Measurements from ENCODE around the gene FAF1.
A peak's percentile ranks its signal among the peaks of the same experiment; 100 is the strongest.

The FAF1 gene

GRCh38 chr1:50450861-50451653 lies 509.0 kb downstream of the FAF1 start:
- TF ChIP-seq, protein P1, sequence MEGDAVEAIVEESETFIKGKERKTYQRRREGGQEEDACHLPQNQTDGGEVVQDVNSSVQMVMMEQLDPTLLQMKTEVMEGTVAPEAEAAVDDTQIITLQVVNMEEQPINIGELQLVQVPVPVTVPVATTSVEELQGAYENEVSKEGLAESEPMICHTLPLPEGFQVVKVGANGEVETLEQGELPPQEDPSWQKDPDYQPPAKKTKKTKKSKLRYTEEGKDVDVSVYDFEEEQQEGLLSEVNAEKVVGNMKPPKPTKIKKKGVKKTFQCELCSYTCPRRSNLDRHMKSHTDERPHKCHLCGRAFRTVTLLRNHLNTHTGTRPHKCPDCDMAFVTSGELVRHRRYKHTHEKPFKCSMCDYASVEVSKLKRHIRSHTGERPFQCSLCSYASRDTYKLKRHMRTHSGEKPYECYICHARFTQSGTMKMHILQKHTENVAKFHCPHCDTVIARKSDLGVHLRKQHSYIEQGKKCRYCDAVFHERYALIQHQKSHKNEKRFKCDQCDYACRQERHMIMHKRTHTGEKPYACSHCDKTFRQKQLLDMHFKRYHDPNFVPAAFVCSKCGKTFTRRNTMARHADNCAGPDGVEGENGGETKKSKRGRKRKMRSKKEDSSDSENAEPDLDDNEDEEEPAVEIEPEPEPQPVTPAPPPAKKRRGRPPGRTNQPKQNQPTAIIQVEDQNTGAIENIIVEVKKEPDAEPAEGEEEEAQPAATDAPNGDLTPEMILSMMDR (IDR thresholded peaks at IDR 0.05; ENCODE audit: low read depth, low read length), result no peak
- DNase-seq (ENCODE audit: extremely low read depth, low read depth), result no peak

DNA sequence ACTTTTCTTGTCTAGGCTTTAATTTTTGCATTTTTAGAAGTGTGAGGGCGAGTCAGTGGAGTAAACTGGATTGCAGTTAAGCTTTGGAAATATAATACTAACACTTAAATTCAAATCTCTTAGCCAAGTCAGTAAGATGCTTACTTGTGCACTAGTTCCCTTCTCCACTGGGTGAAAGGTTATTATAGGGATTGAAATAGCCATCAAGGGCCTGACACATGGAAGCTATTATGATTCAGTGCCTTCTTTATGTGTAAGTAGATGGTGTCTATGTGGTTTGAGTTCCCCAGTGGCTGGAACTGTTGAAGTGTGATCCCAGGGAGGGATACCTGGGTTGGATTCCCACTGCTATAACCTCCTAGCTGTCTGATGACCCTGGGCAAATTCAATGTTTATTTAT lies 512.1 kb downstream of the FAF1 start:
- TF ChIP-seq, protein P1 (IDR thresholded peaks at IDR 0.05; ENCODE audit: low read depth, low read length), result no peak

DNA sequence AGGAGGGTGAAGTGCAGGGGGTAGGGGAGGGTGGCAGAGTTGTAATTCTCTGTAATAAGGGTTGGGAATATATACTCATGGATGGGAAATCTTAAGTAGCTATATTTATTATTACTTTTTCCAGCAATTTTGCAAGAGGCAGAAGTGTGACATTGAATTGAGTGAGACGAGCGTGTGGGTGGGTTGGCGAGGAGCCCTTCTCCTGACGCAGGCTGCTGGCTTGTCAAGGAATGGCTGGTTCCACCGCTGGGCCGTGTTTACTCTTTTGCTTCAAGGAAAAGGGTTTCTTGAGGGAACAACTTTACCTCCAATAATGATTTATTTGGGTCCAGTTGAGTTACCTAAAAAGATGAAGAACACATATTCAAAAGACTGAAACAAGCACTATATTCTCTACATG lies 518.9 kb downstream of the FAF1 start:
- no peak for DNase-seq (ENCODE audit: extremely low read depth, low read depth)
- TF ChIP-seq, protein P1 (IDR thresholded peaks at IDR 0.05; ENCODE audit: low read depth, low read length), result no peak

More for the DNA sequence above, 512.1 kb downstream of the FAF1 start:
- DNase-seq (ENCODE audit: extremely low read depth, low read depth), result peak; percentile 18

DNA sequence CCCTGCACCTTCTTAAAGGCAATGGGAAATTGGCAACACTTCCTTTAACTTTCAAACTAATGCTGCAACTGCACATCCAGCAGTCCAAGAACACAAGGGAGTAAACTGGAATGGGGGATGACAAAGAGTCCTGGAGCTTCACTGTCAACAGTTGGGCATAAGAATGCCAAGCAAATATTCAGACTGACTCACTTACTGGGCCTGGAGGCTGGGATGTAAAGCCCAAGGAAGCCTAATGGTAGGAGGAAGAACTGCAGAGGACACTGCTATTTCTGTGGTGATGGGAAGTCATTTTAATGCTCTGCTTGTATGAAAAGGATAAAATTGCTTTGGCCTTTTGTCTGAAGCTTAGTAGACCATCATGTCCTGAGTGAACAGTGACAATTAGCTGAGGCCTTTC lies 521.1 kb downstream of the FAF1 start:
- no peak for DNase-seq (ENCODE audit: extremely low read depth, low read depth)
- TF ChIP-seq, protein P1 (IDR thresholded peaks at IDR 0.05; ENCODE audit: low read depth, low read length), result no peak

GRCh38 chr1:50436489-50436888 lies 523.6 kb downstream of the FAF1 start:
- TF ChIP-seq, protein P1 (IDR thresholded peaks at IDR 0.05; ENCODE audit: low read depth, low read length), result no peak

DNA sequence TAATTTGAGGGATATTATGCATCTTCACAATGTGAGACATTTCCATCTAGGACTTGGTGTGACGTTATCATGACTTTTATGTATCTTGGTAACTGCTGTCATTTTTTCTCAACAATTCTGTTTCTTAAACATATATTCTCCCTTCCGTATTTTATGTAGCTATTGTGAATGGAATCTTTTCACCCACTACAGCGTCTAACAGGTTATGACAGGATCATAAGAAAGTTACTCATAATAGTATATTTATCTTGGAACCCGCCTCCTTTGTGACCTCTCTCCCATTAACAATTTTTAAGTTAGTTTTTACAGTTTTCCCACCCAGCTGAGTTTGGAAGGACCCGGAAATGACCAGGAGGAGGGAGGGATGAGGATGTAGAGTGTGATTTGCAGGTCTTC lies 530.1 kb downstream of the FAF1 start:
- no peak for DNase-seq (ENCODE audit: extremely low read depth, low read depth)
- TF ChIP-seq, protein P1 (IDR thresholded peaks at IDR 0.05; ENCODE audit: low read depth, low read length), result no peak

More at GRCh38 chr1:50436489-50436888, 523.6 kb downstream of the FAF1 start:
- no peak for DNase-seq (ENCODE audit: extremely low read depth, low read depth)
